Upper lobe of right lung (tissue), 1 donor: ENCODE results near the gene PAFAH1B1. TPM values are rescaled to one million over a fixed set of nuclear protein-coding genes. Genes with fewer than 3 reads are reported as not detected.
A peak's percentile ranks its signal among the peaks of the same experiment; 100 is the strongest.

Source experiments
- ATAC-seq: fragments of 200-7000 bp; cut with Tn5 transposase; one replicate; pipeline ENCODE4 v1.9.1; 2020; ENCODE audit warnings: mild to moderate bottlenecking, moderate library complexity
- DNase-seq: peaks from one replicate; pipeline ENCODE4 v3.0.0-alpha.2; 2020
- H3K27ac ChIP-seq: fragments of 200-600 bp; one replicate; pipeline ENCODE4 v1.8.0; 2022
- H3K27me3 ChIP-seq: fragments of 200-600 bp; one replicate; pipeline ENCODE4 v1.8.0; 2022; ENCODE audit warnings: mild to moderate bottlenecking
- H3K36me3 ChIP-seq: fragments of 200-600 bp; one replicate; pipeline ENCODE4 v1.8.0; 2022
- H3K4me1 ChIP-seq: fragments of 200-600 bp; one replicate; pipeline ENCODE4 v1.8.0; 2022
- H3K4me3 ChIP-seq: fragments of 200-600 bp; one replicate; pipeline ENCODE4 v1.8.0; 2022; ENCODE audit warnings: mild to moderate bottlenecking
- H3K9me3 ChIP-seq: fragments of 200-600 bp; one replicate; pipeline ENCODE4 v1.8.0; 2022
- CTCF ChIP-seq: fragments of 200-600 bp; IDR thresholded peaks from one replicate; pipeline ENCODE4 v1.8.0; 2022; ENCODE audit warnings: antibody characterized with exemption
- intact Hi-C: fragments of 100-400 bp; cut with DNase I; formaldehyde crosslinking; loops from one replicate; pipeline ENCODE4 v1.11.0; 2022
- total RNA-seq: library from RNA; stranded (reverse); fragmentation: NEBNext Ultra II Directional; extraction: Animal tissue kit (Norgen Biotek cat#: 25700); gene quantifications from one replicate; pipeline ENCODE4 v1.2.1, GENCODE V29; 2021
- donor health status: DM: no; HTN: yes; CAD: no; lungs with severe emphysema.

PAFAH1B1 gene
- total RNA-seq, 1 donor from 2014 or later, result 144 TPM

GRCh38 chr17:2718150-2718938 lies 124.9 kb downstream of the PAFAH1B1 start:
- intact Hi-C loops, result no loop called here
- H3K27me3 ChIP-seq, result peaks cover under 1% of the 10 kb centered on the region
- H3K27ac ChIP-seq, result no peak overlapping the region
- H3K4me3 ChIP-seq, result no peak overlapping the region
- no peaks in the 10 kb centered on the region for H3K9me3 ChIP-seq
- TF ChIP-seq CTCF, result no peak
- no peak for DNase-seq
- no peak for ATAC-seq
- H3K36me3 ChIP-seq, result no peaks in the 10 kb centered on the region
- no peaks in the 10 kb centered on the region for H3K4me1 ChIP-seq

- Histone ChIP-seq H3K27me3 (peaks cover 12% of the 10 kb centered on the region), H3K36me3 (no peaks in the 10 kb centered on the region), H3K27ac (no peak overlapping the region), H3K9me3 (no peaks in the 10 kb centered on the region), H3K4me3 (no peak overlapping the region), H3K4me1 (no peaks in the 10 kb centered on the region)
- no peak for TF ChIP-seq CTCF
- ATAC-seq, result no peak
- DNase-seq, result no peak
- intact Hi-C loops, result no loop called here
These were observed 126.4 kb downstream of the PAFAH1B1 start for GRCh38 chr17:2719861-2720260.

- Histone ChIP-seq H3K4me1 (no peaks in the 10 kb centered on the region), H3K27me3 (peaks cover 23% of the 10 kb centered on the region), H3K4me3 (no peak overlapping the region), H3K9me3 (no peaks in the 10 kb centered on the region), H3K36me3 (no peaks in the 10 kb centered on the region), H3K27ac (no peak overlapping the region)
- DNase-seq (no peak), ATAC-seq (no peak)
- intact Hi-C loops, result no loop called here
- no peak for TF ChIP-seq CTCF
These were observed 128.1 kb downstream of the PAFAH1B1 start for GRCh38 chr17:2721603-2722002.

- TF ChIP-seq CTCF, result no peak
- intact Hi-C loops, result no loop called here
- no peak for ATAC-seq
- H3K9me3 ChIP-seq, result no peaks in the 10 kb centered on the region
- DNase-seq, result no peak
- no peaks in the 10 kb centered on the region for H3K4me1 ChIP-seq
- H3K27me3 ChIP-seq, result peaks cover 23% of the 10 kb centered on the region
- H3K27ac ChIP-seq, result no peak overlapping the region
- H3K36me3 ChIP-seq, result no peaks in the 10 kb centered on the region
- H3K4me3 ChIP-seq, result no peak overlapping the region
These were observed 129.2 kb downstream of the PAFAH1B1 start for GRCh38 chr17:2722611-2723010.

- ATAC-seq (peak; percentile 29), DNase-seq (no peak)
- Histone ChIP-seq H3K36me3 (no peaks in the 10 kb centered on the region), H3K27ac (peak overlapping the region; percentile 51), H3K4me1 (no peaks in the 10 kb centered on the region), H3K4me3 (peak overlapping the region; percentile 30), H3K9me3 (no peaks in the 10 kb centered on the region), H3K27me3 (peaks cover 28% of the 10 kb centered on the region)
- intact Hi-C loops, result no loop called here
- TF ChIP-seq CTCF, result no peak
These were observed 130.1 kb downstream of the PAFAH1B1 start for GRCh38 chr17:2723505-2723996.
